Spleen (tissue), 11 donors: ENCODE results near the gene CNBD2. TPM values are rescaled to one million over a fixed set of nuclear protein-coding genes. Genes with fewer than 3 reads are reported as not detected.

Experiments used
- DNase-seq: peaks from one replicate; pipeline ENCODE4 v3.0.0-alpha.2; 2020
- H3K27ac ChIP-seq, 8 donors: fragments of 200-600 bp; sonication (generic) in 7 of 8; 1 replicate in 4 of 8; 2 replicates in 4 of 8; pipeline versions ENCODE4 v1.5.0 to v1.8.0; 2016 to 2021; ENCODE audit warnings: inconsistent platforms in 4 of 8, mild to moderate bottlenecking in 4 of 8, moderate library complexity in 1 of 8
- H3K27me3 ChIP-seq, 7 donors: fragments of 200-600 bp; sonication (generic) in 6 of 7; replicated peaks in 1 of 7; 1 replicate in 4 of 7; 2 replicates in 3 of 7; pipeline versions ENCODE4 v1.5.0 to v1.8.0; 2016 to 2021; ENCODE audit warnings: inconsistent platforms in 3 of 7, mild to moderate bottlenecking in 1 of 7
- H3K36me3 ChIP-seq, 6 donors: fragments of 200-600 bp; sonication (generic) in 5 of 6; 1 replicate in 4 of 6; 2 replicates in 2 of 6; pipeline versions ENCODE4 v1.5.0 to v1.8.0; 2016 to 2021; ENCODE audit warnings: inconsistent platforms in 2 of 6
- H3K4me1 ChIP-seq, 6 donors: fragments of 200-600 bp; sonication (generic) in 5 of 6; 1 replicate in 3 of 6; 2 replicates in 3 of 6; pipeline versions ENCODE4 v1.5.0 to v1.8.0; 2016 to 2021; ENCODE audit warnings: inconsistent platforms in 3 of 6
- H3K4me3 ChIP-seq, 8 donors: fragments of 200-600 bp; sonication (generic) in 7 of 8; 1 replicate in 4 of 8; 2 replicates in 4 of 8; pipeline versions ENCODE4 v1.5.0 to v1.8.0; 2016 to 2021; ENCODE audit warnings: inconsistent platforms in 4 of 8, mild to moderate bottlenecking in 4 of 8, moderate library complexity in 2 of 8
- H3K9me3 ChIP-seq, 8 donors: fragments of 200-600 bp; sonication (generic) in 7 of 8; 1 replicate in 4 of 8; 2 replicates in 4 of 8; pipeline versions ENCODE4 v1.5.0 to v1.8.0; 2016 to 2021; ENCODE audit warnings: inconsistent platforms in 4 of 8
- POLR2A ChIP-seq, 3 donors: fragments of 450-650 bp; IDR thresholded peaks; one replicate each; pipeline ENCODE4 v1.5.1; 2017; ENCODE audit warnings: antibody characterized with exemption in 3 of 3, mild to moderate bottlenecking in 1 of 3
- POLR2AphosphoS5 ChIP-seq, 3 donors: sonication (generic); formaldehyde crosslinking; IDR thresholded peaks; one replicate each; pipeline ENCODE4 v1.5.1; 2017; ENCODE audit warnings: antibody characterized with exemption in 3 of 3
- WGBS, 5 donors: extraction: QIAGEN DNeasy Blood & Tissue Kit in 3 of 5; methylation state at CpG; one replicate each; pipeline versions ENCODE4 v1.1.5 to v1.1.7; 2013 to 2018; 5-methylcytosine and 5-hydroxymethylcytosine counted together
- intact Hi-C: fragments of 100-400 bp; cut with DNase I; formaldehyde crosslinking; loops from one replicate; pipeline ENCODE4 v1.15.0; 2023; ENCODE audit warnings: low total_unique reads
- polyA plus RNA-seq, 3 donors: library from polyadenylated mRNA; stranded (reverse); fragments of 200-250 nt; gene quantifications; one replicate each; pipeline ENCODE4 v1.2.1, GENCODE V29; 2013
- total RNA-seq, 7 donors: library from RNA; depleted of rRNA in 3 of 7; stranded (reverse); fragments of >200 nt in 3 of 7; fragmentation: NEBNext Ultra II Directional in 4 of 7; extraction: Animal tissue kit (Norgen Biotek cat#: 25700) in 4 of 7; gene quantifications; one replicate each; pipeline versions ENCODE4 v1.1.0 to v1.2.1, GENCODE V29; 2016 to 2021
- TF ChIP-seq, protein P1 (sequence below), 11 experiments: fragments of 200-600 bp in 7 of 11; fragments of 450-650 bp in 4 of 11; sonication (generic) in 4 of 11; IDR thresholded peaks in 8 of 11; conservative IDR thresholded peaks in 3 of 11; 1 replicate in 7 of 11; 2 replicates in 4 of 11; pipeline versions ENCODE4 v1.4.0 to v1.8.0; 2016 to 2021; ENCODE audit warnings: antibody characterized with exemption in 11 of 11, inconsistent platforms in 4 of 11, mild to moderate bottlenecking in 1 of 11
- donor health status: healthy with polysubstance abuse.
- donor health status: DM: no; HTN: no; CAD: no; lungs with moderate emphysema.
- donor health status: DM: no; HTN: no; CAD: no.
- donor health status: Bipolar disorder and iron deficiency.
- donor health status: healthy.
- donor health status: DM: no; HTN: no; CAD: no.
- donor health status: DM: yes; HTN: yes; CAD: no.

CNBD2 gene
- total and polyA plus RNA-seq, 10 donors, result 3.7 to 28.4 (median 7.4) TPM

DNA sequence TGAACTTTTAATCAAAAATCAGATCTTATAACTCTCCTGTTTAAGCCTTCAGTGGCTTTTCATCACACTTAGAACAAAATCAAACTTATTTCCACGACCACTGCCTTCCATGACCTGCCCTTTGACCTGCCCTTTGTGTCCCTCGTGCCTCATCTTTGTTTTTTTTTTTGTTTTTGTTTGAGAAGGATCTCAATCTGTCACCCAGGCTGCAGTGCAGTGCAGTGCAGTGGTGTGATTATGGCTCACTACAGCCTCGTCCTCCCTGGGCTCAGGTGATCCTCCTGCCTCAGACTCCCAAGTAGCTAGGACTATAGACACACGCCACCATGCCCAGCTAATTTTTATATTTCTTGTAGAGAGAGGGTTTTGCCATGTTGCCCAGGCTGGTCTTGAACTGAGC lies 86.8 kb downstream of the CNBD2 start:
- Histone ChIP-seq H3K27me3 (no peaks in the 10 kb centered on the region), H3K4me3 (no peak overlapping the region), H3K36me3 (no peaks in the 10 kb centered on the region), H3K27ac (no peak overlapping the region), H3K9me3 (no peaks in the 10 kb centered on the region), H3K4me1 (peaks cover 0 to 11% (median 8%) of the 10 kb centered on the region in 6 donors)
- intact Hi-C loops, result no loop called here
- no peak for DNase-seq
- TF ChIP-seq POLR2AphosphoS5 (IDR thresholded peaks at IDR 0.05), result no peak
- TF ChIP-seq, protein P1, sequence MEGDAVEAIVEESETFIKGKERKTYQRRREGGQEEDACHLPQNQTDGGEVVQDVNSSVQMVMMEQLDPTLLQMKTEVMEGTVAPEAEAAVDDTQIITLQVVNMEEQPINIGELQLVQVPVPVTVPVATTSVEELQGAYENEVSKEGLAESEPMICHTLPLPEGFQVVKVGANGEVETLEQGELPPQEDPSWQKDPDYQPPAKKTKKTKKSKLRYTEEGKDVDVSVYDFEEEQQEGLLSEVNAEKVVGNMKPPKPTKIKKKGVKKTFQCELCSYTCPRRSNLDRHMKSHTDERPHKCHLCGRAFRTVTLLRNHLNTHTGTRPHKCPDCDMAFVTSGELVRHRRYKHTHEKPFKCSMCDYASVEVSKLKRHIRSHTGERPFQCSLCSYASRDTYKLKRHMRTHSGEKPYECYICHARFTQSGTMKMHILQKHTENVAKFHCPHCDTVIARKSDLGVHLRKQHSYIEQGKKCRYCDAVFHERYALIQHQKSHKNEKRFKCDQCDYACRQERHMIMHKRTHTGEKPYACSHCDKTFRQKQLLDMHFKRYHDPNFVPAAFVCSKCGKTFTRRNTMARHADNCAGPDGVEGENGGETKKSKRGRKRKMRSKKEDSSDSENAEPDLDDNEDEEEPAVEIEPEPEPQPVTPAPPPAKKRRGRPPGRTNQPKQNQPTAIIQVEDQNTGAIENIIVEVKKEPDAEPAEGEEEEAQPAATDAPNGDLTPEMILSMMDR (IDR thresholded peaks at IDR 0.05 in 8 of 11, conservative IDR thresholded peaks at IDR 0.05 in 3 of 11), result no peak
- no peak for TF ChIP-seq POLR2A (IDR thresholded peaks at IDR 0.05)
- WGBS, 5 donors, result 70 to 85% (median 80%) methylated on average over 4 of the region's 4 CpGs

DNA sequence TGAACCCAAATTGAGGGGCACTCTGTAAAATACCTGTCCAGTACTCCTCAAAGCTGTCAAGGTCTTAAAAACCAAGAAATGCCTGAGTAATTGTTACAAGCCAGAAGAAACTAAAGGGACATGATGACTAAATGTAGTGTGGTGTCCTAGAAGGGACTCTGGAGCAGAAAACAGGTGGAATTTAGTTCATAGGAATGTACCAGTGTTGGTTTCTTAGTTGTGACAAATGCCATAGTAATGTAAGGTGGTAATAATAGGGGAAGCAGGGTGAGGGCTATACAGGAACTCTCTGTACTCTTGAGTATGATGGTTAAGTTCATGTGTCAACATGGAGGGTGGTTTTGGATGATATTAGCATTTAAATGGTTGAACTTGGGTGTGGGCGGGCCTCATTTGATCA lies 92.3 kb downstream of the CNBD2 start:
- Histone ChIP-seq H3K27ac (no peak overlapping the region), H3K36me3 (no peaks in the 10 kb centered on the region), H3K4me1 (peaks cover 4 to 20% (median 18%) of the 10 kb centered on the region in 6 donors), H3K4me3 (no peak overlapping the region), H3K9me3 (peaks cover 0 to 5% (median 0%) of the 10 kb centered on the region in 8 donors), H3K27me3 (peaks cover 0 to 6% (median 0%) of the 10 kb centered on the region in 7 donors)
- TF ChIP-seq POLR2AphosphoS5 (IDR thresholded peaks at IDR 0.05) (no peak), POLR2A (IDR thresholded peaks at IDR 0.05) (no peak)
- TF ChIP-seq, protein P1 (IDR thresholded peaks at IDR 0.05 in 8 of 11, conservative IDR thresholded peaks at IDR 0.05 in 3 of 11), result no peak
- 86 to 100% (median 96%) methylated on average over 1 of the region's 1 CpG for WGBS, 5 donors
- intact Hi-C loops, result no loop called here
- DNase-seq, result no peak

DNA sequence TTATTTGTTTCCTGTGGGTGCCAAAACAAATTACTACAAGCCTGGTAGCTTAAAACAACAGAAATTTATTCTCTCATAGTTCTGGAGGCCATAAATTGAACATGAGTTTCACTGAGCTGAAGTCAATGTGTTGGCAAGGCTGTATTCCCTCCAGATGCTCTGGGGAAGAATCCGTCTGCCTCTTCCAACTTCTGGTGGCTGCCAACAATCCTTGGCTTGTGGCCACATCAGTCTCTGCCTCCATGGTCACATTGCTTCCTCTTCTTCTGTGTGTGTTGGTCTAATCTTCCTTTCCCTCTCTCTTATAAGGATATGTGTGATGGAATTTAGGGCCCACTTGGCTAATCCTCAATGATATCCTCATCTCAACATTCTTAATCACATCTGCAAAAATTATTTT lies 93.4 kb downstream of the CNBD2 start:
- Histone ChIP-seq H3K4me3 (no peak overlapping the region), H3K4me1 (peaks cover 4 to 29% (median 21%) of the 10 kb centered on the region in 6 donors), H3K9me3 (peaks cover 0 to 5% (median 0%) of the 10 kb centered on the region in 8 donors), H3K27ac (no peak overlapping the region), H3K36me3 (no peaks in the 10 kb centered on the region), H3K27me3 (peaks cover 0 to 6% (median 0%) of the 10 kb centered on the region in 7 donors)
- TF ChIP-seq, protein P1 (IDR thresholded peaks at IDR 0.05 in 8 of 11, conservative IDR thresholded peaks at IDR 0.05 in 3 of 11), result no peak
- intact Hi-C loops, result no loop called here
- no peak for DNase-seq
- 74 to 93% (median 80%) methylated on average over 1 of the region's 1 CpG for WGBS, 5 donors

DNA sequence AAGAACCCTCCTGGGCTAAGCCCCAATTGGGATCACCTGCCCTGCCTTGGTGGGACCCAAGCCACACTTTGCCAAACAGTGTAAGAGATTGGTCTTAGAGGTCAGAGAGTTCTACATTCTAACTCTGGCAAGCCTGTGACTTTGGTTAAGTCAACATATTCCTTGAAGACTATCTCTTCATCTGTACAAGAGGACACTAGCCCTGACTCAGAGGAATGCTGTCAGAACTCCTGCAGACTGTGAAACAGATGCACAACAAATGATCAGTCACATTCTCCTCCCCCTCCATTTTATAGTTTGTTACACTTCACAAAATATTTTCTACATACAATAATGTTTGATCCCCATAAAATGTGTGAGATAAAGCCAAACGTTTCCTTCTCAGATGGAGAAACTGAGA lies 94.4 kb downstream of the CNBD2 start:
- no peak for DNase-seq
- H3K36me3 ChIP-seq, result no peaks in the 10 kb centered on the region
- intact Hi-C loops, result no loop called here
- TF ChIP-seq, protein P1 (IDR thresholded peaks at IDR 0.05 in 8 of 11, conservative IDR thresholded peaks at IDR 0.05 in 3 of 11), result no peak
- TF ChIP-seq POLR2AphosphoS5 (IDR thresholded peaks at IDR 0.05) (no peak), POLR2A (IDR thresholded peaks at IDR 0.05) (no peak)
- H3K9me3 ChIP-seq, result peaks cover 0 to 5% (median 0%) of the 10 kb centered on the region in 8 donors
- no peak overlapping the region for H3K4me3 ChIP-seq
- peaks cover 0 to 6% (median 0%) of the 10 kb centered on the region in 7 donors for H3K27me3 ChIP-seq
- no peak overlapping the region for H3K27ac ChIP-seq
- peaks cover 4 to 29% (median 21%) of the 10 kb centered on the region in 6 donors for H3K4me1 ChIP-seq
- WGBS, 5 donors, result 72 to 83% (median 79%) methylated on average over 1 of the region's 1 CpG
